ENCODE results near the gene KRT32. TPM values are rescaled to one million over a fixed set of nuclear protein-coding genes. Genes with fewer than 3 reads are reported as not detected.

Gene KRT32
- polyA plus RNA-seq, 3 donors: not detected

DNA sequence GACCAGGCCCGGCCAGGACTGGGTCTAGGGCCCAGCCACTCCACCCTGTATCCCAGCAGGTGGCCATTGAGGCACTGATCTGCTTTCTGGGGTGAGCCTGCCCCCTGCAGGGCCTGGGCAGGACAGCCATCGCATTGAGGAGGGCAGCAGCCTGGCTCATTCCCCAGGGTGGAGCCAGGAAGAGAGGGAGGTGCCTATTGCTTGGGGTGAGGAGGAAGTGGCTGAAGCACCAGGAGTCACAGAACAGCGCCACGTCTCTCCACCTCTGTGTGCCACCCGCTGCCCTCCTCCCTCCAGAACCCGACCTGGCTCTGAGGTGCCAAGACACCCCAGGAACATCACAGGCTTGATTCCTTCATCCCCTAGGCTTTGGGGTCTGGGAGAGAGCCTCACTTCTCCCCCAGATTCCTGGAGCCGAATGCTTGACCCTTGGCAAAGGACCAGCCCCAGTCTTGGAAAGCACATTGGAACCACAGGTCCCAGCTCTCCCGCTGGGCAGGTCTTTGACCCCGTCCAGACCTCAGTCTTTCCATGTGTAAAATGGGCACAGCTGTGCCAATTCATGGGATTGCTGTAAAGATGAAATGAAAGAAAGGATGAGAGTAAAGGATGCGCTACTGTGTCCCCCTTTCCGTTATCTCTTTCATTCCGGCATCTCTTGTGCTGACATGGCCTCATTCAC is 29.8 kb upstream of the KRT32 start:
- peak in 9 of 11 donors; percentile 13 to 57 (median 40) for DNase-seq (ENCODE audit: extremely low read depth in 1 of 11, low read depth in 9 of 11, low spot score in 4 of 11)

DNA sequence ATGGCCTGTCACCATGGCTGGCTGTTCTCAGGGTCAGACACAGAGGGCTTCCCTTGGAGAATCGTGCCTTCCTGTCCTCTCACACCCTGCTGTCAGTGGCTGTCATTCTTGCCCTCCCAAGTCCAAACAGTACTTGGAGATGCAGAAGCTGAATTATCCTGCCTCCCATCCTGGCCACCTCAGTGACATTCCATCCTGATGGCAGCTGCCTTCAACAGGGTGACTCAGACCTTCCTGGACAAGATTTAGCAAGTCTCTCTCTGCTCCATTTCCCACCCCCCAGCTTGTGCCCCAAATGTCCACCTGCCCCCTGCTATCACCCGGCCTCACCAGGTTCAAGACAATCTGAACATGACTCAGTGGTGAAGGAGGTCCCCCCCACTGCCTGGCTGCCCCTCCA is 27.3 kb upstream of the KRT32 start:
- DNase-seq (ENCODE audit: extremely low read depth in 1 of 11, low read depth in 9 of 11, low spot score in 4 of 11): no peak

DNA sequence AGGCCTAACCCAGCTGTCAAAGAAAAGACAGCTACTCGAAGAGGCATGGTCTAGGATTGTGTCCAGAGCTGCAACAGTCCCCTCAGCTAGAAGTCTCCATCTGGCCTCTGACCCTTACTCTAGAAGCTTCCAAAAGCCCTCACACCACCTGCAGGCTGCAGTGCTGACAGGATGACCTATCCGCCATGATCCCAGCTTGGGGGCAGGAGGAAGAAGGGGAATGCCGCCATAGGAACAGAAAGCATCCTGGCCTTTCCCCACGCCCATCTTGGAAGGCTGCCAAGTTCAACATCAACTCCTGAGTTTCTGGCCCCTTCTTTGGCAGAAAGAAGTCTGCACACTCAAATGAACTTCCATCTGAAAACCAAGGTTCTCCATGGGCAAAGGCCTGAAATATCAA is 25.6 kb upstream of the KRT32 start:
- DNase-seq (ENCODE audit: extremely low read depth in 1 of 11, low read depth in 9 of 11, low spot score in 4 of 11): peak in 8 of 11 donors; percentile 27 to 60 (median 54)

DNA sequence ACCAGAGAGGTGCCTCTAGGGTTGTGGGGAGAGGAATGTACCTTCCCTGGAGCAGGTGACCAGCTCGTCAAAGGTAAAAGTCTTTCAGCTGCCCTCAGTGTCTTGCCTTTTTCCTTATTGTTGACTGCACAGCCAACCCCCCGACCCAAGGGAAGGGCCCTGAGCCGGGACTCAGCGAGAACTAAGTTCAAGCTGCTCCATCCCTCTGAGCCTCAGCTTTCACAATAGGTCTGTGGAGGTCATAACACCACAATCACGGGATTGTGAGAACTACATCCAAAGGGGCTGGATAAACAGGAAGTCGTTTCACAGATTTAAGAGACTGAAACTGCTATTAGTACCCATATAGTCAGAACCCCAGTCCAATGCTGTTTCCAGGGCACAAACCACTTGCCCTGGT is 25.2 kb upstream of the KRT32 start:
- DNase-seq (ENCODE audit: extremely low read depth in 1 of 11, low read depth in 9 of 11, low spot score in 4 of 11): no peak

DNA sequence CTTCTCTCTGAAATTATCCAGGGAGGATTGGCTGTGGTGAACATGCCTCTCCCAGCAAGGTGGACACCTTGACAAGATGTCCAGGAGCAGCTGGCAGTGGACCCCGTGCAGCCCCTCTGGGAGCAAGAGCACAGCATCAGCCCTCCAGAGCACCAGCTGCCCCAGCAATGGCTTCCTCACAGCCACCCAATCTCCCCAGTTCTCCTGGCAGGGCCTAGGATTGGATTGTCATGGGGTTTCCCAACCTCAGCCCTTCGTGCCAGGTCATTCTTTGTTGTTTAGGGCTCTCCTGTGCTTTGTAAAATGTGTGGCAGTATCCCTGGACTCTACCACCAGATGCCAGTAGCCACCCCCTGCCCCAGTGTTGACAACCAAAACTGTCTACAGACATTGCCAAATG is 24.3 kb upstream of the KRT32 start:
- no peak for DNase-seq (ENCODE audit: extremely low read depth in 1 of 11, low read depth in 9 of 11, low spot score in 4 of 11)

DNA sequence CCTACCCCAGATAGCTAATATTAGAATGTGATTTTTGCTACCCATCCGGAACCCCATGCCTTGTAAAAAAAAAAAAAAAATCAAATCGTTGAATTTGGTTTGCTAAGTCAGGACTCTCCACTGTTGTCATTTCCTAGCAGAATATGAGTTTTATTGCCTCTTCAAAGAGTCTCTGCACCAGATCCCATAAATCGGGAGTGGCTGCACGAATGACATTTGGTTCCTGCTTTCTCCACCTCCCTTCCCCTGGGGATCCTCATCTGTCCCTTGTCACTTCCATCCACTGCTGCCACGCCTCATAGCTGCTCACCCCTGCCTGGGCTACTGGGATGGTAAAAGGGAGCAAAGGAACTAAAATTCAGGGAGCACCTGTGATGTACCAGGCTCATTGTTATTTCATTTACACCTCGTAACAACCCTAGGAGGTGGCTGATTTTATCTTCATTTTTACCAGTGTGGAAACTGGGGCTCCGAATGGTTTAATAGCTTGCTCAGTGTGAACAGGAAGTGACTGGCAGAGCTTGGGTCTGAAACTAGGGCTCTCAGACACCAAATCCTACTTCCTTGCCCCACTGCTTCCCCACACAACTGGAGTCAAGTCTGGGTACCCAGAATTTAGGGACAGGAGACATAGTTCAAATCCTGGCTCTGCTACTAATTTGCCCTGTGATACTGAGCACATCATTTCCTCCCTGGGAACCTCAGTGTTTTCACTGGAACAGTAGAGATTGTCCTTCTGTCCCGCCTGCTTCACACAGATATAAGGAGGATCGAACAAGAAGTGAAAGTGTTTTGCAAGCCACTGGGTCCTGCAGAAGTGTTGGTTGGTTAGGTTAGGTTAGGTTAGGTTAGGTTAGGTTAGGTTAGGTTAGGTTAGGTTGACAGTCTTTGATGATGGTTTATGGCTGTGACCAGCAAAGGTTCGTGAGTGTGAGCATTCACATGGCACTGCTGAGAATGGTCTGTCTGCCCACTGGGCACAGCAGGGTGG is 23.1 kb upstream of the KRT32 start:
- no peak for DNase-seq (ENCODE audit: extremely low read depth in 1 of 11, low read depth in 9 of 11, low spot score in 4 of 11)

DNA sequence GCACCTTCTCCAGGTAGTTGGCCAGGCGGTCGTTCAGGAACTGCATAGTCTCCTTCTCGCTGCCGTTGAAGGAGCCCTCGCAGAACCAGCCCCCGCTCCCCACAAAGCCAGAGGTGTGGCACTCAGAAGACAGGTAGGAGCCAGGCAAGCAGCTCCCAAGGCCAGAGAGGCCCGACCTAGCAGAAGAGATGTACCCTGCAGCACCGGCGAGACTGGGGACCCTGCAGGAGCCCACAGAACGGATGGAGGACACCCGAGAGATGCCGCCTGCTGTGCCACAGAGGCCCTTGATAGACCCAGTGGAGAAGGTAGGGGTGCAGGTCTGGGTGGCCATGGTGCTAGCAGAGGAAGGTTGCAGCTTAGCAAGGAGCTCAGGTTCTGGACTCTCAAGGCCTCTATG is 22.3 kb upstream of the KRT32 start, which contains the start of gene KRT36:
Gene KRT36 (minus strand): TSS at position 380 of the 400 bp plus-strand sequence. CDS start 46 bp downstream, at position 334.
- no peak for DNase-seq (ENCODE audit: extremely low read depth in 1 of 11, low read depth in 9 of 11, low spot score in 4 of 11)

DNA sequence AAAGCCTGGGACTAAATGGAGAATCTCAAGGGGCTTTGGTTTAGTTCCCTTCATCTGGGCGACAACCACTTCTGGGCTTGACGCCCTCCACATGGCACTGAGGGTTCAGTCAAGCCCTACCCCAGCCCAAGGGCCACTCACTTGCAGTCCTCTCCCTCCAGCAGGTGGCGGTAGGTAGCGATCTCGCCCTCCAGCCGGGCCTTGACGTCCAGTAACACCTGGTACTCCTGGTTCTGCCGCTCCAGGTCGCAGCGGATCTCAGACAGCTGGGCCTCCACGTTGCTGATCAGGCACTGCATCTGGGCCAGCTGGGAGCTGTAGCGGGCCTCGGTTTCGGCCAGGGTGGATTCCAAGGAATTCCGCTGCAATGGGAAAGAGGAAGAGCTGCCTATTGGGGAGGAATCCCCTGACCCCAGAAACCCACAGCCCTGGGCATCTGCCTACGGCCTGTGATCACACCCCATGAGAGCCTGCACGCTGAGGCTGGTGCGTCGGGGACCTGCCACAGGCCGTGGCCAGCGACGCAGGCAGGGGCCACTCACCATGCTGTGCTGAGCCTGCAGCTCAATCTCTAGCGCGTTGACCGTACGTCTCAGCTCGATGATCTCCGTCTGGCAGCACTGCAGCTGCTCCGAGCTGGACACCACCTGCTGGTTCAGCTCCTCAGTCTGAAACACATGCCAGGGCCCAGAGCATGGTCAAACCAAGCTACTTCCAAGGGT is 19.8 kb upstream of the KRT32 start:
- no peak for DNase-seq (ENCODE audit: extremely low read depth in 1 of 11, low read depth in 9 of 11, low spot score in 4 of 11)

DNA sequence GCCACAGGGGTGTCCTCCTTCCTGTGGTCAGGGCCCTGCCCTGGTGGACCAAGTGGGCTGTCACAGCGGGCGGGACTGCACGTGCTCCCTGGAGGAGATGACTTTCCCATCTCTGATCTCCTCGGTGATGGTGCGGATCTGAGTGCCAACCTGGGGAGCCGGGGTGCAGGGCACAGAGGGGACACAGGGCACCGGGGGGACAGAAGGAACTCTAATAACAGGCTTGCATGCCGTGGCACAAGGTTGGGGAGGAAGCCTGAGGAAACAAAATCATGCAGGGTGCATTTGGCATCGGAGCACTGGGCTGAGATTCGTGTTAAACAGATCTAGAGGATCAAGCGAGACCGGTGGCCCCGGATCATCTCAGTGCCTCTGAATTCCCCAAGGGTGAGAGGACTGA is 19.1 kb upstream of the KRT32 start:
- DNase-seq (ENCODE audit: extremely low read depth in 1 of 11, low read depth in 9 of 11, low spot score in 4 of 11): no peak

DNA sequence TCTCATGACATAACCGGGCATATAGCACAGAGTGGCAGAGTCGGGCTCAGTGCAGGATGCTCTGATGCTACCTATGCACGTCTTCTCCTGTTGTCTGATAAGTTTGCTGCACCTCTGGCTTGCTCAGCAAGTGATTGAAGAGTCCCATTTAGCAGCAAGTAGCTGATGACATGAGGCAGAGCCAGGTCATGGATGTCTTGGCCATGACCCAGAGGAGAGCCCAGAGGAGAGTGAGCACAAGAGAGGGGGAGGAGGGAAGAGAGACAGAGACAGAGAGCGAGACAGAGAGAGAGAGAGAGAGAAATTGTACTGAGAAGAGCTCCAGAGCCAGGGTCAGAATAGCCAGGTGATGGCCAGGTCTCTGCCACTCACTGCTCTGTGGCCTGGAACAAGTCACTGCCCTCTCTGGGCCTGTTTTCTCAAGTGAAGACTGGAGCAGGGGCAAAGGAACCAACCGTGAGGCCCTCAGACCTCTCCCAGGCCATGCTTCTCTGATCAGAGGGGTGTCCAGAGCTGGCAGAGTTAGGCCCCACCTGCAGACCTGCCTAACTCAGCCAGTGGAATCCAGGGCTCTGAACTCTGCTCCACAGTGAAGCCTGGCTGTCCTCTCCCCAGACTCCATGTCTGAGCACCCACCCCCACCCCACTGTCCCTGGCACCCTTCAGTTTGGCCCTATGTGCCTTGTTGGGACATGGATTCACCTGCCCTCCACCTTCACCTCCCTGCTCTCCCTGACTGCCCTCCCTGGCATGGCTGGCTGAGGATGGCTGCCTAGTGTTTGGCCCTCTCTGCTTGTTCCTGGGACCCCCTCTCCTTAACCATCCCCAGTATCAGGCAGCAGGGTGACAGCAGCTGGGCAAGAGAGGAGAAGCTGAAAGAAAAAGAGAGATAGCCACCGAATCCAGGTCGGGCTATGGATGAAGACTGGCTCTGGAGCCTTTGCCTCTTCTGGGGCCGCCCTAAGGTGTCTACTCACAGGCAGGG is 18.0 kb upstream of the KRT32 start:
- DNase-seq (ENCODE audit: extremely low read depth in 1 of 11, low read depth in 9 of 11, low spot score in 4 of 11): no peak

DNA sequence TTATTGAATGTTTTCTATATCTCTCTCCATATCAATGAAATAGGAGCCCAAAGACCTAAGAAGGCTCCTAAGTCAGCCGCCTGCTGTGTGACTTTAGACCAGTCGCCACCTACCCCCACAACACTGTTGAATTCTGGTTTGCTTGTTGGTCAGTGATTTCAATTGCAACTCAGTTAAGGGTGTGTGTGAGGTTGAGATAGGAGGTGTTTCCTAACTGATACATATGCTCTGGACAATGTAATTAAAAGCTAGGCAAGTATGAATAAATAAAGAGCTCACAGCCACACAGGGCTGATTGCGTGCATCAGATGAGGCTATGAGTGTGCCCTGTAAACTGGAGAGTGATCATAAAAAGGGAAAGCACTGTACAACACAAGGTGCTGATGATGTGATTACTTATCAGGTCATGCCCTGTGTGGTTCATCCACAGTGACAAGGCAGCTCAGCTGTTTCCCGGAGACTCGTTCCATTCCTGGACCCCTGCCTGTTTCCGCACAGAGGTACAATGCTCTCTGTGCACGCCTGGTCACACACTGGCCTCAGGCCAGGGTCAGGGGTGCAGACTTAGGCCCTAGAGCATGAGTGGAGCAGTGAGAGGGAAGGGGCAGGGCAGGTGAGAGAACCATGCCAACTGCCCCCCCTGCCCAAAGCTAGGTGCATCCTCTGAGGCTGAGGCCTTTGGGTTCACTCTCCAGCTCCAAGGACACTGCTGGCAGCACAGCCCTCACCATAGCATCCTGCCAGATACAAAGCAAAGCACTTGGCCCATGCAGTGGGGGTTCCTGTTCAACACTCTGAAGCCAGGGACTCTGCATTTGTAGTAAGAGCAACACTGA is 17.0 kb upstream of the KRT32 start:
- no peak for DNase-seq (ENCODE audit: extremely low read depth in 1 of 11, low read depth in 9 of 11, low spot score in 4 of 11)

DNA sequence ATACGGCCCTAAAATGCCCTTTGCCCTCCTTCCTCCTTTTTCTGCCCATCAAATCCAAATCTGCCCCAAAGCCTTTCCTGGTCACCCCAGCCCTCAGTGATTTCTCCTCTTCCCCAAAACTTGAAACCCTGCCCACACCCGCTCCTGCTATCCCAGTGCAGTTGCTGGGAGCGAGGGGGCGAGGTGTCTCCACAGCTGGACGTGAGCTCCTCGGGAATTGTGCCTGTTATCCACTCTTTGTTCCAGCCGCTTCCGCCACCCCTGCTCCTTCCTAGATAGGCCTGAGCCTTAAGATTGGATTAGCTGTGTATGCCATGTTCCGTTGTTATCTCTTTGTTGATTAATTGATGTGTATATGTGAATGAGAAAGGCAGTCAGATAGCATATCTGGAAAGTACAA is 16.3 kb upstream of the KRT32 start:
- DNase-seq (ENCODE audit: extremely low read depth in 1 of 11, low read depth in 9 of 11, low spot score in 4 of 11): no peak

DNA sequence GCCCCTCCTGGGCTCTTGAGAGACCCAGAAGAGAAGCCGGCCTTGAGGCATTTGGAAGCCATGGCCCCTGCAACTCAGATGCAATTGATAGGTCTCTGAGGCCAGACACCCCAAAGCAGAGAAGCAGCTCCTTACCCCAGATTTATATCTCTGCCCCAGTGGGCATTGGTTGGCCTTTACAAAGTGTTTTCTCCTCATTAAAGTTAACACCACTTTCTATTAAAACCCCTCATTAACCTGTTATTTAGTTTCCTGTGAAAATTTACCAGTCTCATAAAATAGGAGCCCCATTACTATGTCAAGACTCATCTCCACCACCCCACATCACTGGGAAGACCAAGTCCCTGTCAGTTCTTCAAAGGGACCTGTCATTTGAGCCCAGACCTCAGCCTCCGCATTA is 13.8 kb upstream of the KRT32 start, which contains the start of gene KRT35:
Gene KRT35 (minus strand): TSS at position 116 of the 400 bp plus-strand sequence. CDS start 54 bp downstream, at position 62.
- peak in 3 of 11 donors; percentile 10 to 19 (median 12) for DNase-seq (ENCODE audit: extremely low read depth in 1 of 11, low read depth in 9 of 11, low spot score in 4 of 11)

DNA sequence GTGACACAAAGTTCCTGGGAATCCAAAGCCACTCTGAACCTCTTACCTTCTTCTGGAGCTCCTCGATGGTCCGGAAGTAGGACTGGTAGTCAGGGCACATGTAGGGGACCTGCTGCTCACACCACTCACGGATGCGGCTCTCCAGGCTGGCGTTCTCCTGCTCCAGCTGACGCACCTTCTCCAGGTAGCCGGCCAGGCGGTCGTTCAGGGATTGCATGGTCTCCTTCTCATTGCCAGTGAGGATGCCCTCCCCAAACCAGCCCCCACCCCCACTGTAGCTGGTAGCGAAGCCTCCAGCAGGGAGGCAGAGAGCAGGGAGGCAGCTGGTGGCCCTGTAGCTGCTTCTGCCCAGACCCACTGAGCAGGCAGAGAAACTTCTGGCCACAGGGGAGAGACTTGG is 13.4 kb upstream of the KRT32 start:
- DNase-seq (ENCODE audit: extremely low read depth in 1 of 11, low read depth in 9 of 11, low spot score in 4 of 11): no peak

DNA sequence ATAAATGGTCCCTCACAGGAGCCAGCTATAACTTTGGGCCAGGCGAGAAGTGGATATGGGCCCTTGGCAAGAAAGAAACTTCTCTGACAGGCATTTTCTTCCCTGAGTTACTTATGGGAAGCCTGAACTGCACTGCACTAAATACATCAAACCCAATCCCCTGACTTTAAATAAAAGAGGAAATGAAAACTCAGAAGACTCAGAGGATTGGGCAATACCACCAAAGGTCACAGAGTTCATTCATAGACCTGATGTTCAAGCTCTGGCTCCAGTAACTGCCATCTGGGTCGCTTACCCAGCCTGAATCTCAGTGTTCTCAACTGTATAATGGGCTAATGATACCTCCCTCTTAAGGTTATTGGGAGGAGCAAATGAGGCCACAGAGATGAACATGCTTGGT is 12.9 kb upstream of the KRT32 start:
- no peak for DNase-seq (ENCODE audit: extremely low read depth in 1 of 11, low read depth in 9 of 11, low spot score in 4 of 11)

DNA sequence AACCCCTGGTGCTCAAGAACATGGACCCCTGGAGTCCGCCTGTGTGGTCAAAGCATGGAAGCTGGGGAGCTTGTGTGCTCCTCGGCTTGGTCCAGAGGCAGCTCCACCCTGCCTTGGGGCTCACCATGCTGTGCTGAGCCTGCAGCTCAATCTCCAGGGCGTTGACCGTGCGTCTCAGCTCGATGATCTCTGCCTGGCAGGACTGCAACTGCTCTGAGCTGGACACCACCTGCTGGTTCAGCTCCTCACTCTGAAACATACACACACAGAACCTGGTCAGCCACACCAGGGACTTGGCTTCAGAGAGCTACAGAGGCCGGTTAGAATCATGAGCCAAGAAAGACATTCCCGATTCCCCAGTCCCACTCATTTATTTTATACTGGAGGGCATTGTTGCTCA is 11.1 kb upstream of the KRT32 start:
- DNase-seq (ENCODE audit: extremely low read depth in 1 of 11, low read depth in 9 of 11, low spot score in 4 of 11): no peak
